H1 (cell line): ENCODE results near the gene CLEC7A. TPM values are rescaled to one million over a fixed set of nuclear protein-coding genes. Genes with fewer than 3 reads are reported as not detected.

Source experiments
- CHD2 ChIP-seq: IDR thresholded peaks from 2 replicates; pipeline ENCODE4 v1.6.1; 2012; ENCODE audit warnings: low read length, improper control_type of control experiment
- EGR1 ChIP-seq: IDR thresholded peaks from 2 replicates; pipeline ENCODE4 v1.6.1; 2011; ENCODE audit warnings: low read depth, low read length, borderline replicate concordance
- FOSL1 ChIP-seq: IDR thresholded peaks from 2 replicates; pipeline ENCODE4 v1.6.1; 2011; ENCODE audit warnings: mild to moderate bottlenecking, low read depth, low read length, moderate library complexity; ENCODE audit not compliant: insufficient read depth
- NRF1 ChIP-seq: IDR thresholded peaks from 2 replicates; pipeline ENCODE4 v1.6.1; 2011; ENCODE audit warnings: mild to moderate bottlenecking, low read depth, low read length, improper control_type of control experiment
- RFX5 ChIP-seq: IDR thresholded peaks from 2 replicates; pipeline ENCODE4 v1.6.1; 2011; ENCODE audit warnings: low read depth, low read length, improper control_type of control experiment, borderline replicate concordance
- TBP ChIP-seq: IDR thresholded peaks from 2 replicates; pipeline ENCODE4 v1.6.1; 2011; ENCODE audit warnings: low read depth, low read length, improper control_type of control experiment
- YY1 ChIP-seq: IDR thresholded peaks from 2 replicates; pipeline ENCODE4 v1.6.1; 2011; ENCODE audit warnings: low read depth, mild to moderate bottlenecking, low read length
- polyA plus RNA-seq, 7 experiments: library from polyadenylated mRNA; depleted of rRNA in 3 of 7; stranded (reverse) in 5 of 7; unstranded in 2 of 7; fragments of >200 nt in 5 of 7; fragments of 200-250 nt in 2 of 7; gene quantifications; 1 replicate in 5 of 7; 2 replicates in 1 of 7; 4 replicates in 1 of 7; pipeline versions ENCODE4 v1.2.1 to v1.2.3, GENCODE V29; 2011 to 2013; ENCODE audit warnings: missing spikeins in 2 of 7, mixed read lengths in 2 of 7
- total RNA-seq: library from RNA; stranded (reverse); fragmentation: NEBNext Ultra II Directional; extraction: Animal tissue kit (Norgen Biotek cat#: 25700); gene quantifications from 2 replicates; pipeline ENCODE4 v1.2.1, GENCODE V29; 2021

CLEC7A gene
- total and polyA plus RNA-seq, 2 of the 8 experiments (the other 6 are each of a cell fraction or from before 2014, with no cell fraction given) = 0.09 to 0.15 TPM

DNA sequence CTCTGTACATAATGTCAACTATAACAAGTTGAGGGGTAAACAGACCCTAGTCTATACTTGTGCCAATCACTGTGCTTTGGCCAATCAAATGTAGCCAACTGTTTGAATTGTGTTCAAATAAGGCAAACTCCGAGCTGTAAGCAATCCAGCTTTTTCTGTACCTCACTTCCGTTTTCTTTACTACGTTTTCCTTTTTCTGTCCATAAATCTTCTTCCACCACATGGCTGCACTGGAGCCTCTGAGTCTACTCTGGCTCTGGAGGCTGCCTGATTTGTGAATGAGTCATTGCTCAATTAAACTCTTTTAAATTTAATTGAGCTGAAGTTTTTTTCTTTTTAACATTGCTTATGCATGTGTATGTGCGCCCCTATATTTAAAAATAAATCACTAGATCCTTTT, 60.9 kb downstream of the CLEC7A start (continued):
- no peak for TF ChIP-seq EGR1
- TF ChIP-seq RFX5 = no peak
- no peak for TF ChIP-seq CHD2
- TF ChIP-seq NRF1 = no peak
- no peak for TF ChIP-seq FOSL1
- TF ChIP-seq YY1 = no peak
- TF ChIP-seq TBP = no peak
- TF ChIP-seq, all 59 proteins: peak for 0
